PFSK-1 (cell line): ENCODE data around the gene SRP54. TPM values are rescaled to one million over a fixed set of nuclear protein-coding genes. Genes with fewer than 3 reads are reported as not detected.

Source experiments
- FOXP2 ChIP-seq: optimal IDR thresholded peaks from 2 replicates; pipeline ENCODE3; 2011; ENCODE audit warnings: borderline replicate concordance, control low read depth, inconsistent platforms; ENCODE audit not compliant: insufficient read depth; ENCODE audit errors: extremely low read length, extremely low read depth
- POLR2AphosphoS5 ChIP-seq: IDR thresholded peaks from 2 replicates; pipeline ENCODE4 v1.6.1; 2012; ENCODE audit warnings: low read depth, mild to moderate bottlenecking, control low read depth, low read length, moderate library complexity
- SIN3A ChIP-seq: IDR thresholded peaks from 2 replicates; pipeline ENCODE4 v1.6.1; 2012; ENCODE audit warnings: mild to moderate bottlenecking, low read length, moderate library complexity, borderline replicate concordance; ENCODE audit not compliant: insufficient read depth
- TAF1 ChIP-seq: IDR thresholded peaks from 2 replicates; pipeline ENCODE4 v1.6.1; 2012; ENCODE audit warnings: low read length, control low read depth, borderline replicate concordance; ENCODE audit not compliant: insufficient read depth
- polyA plus RNA-seq: library from polyadenylated mRNA; unstranded; fragments of >200 nt; gene quantifications from one replicate; pipeline ENCODE4 v1.2.1, GENCODE V29; 2012; ENCODE audit warnings: low read depth, missing spikeins; ENCODE audit not compliant: insufficient read length
- TF ChIP-seq, protein P1 (sequence below), 2 experiments: IDR thresholded peaks; 2 replicates each; pipeline versions ENCODE4 v1.6.1 to v1.8.0; 2011 to 2012; ENCODE audit warnings: low read depth in 2 of 2, low read length in 2 of 2, control low read depth in 1 of 2, inconsistent platforms in 1 of 2, mild to moderate bottlenecking in 1 of 2, moderate library complexity in 1 of 2; ENCODE audit not compliant: insufficient read depth in 1 of 2

Gene SRP54
- 17.2 TPM for polyA plus RNA-seq

DNA sequence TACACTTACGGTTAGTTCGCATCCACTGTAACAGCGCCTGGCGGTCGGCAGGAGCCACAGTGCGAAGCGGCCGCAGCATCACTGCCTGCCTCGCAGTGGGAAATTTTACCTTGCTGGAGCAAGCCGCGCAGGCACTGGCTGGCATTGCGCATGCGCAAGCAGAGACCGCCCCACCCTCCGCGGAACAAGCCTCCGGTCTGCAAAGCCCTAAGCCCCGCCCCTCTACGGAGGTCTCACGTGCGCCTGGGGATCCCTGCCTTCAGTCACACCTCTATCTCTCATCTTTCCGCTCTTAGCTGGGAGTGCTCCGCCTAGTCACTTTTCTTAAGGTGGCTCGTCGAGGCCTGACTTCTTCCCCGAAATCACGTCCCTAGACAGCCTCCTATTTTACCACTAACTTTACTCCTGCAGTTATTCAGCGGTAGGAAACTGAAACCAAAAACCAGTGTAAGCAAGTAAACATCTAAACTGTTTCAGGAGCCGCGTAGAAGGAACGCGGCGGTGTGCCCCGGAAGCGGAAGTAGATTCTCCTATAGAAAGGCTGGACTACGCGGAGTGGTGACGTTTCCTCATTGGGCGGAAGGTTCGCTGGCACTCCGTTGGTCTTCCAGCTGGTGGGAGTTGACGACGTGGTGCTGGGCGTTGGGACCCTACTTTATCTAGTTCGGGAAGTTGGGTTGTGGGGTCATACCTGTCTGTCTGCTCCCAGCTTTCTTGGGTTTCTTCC is at the start of gene SRP54:
Gene SRP54 (plus strand): TSS at position 572 of the 727 bp plus-strand sequence. CDS start 13,718 bp downstream, outside the sequence.
- TF ChIP-seq POLR2AphosphoS5 (peak; percentile 81), FOXP2 (no peak), TAF1 (0 out of 2 replicates have a peak, but pooled peaks have one; percentile 38)

DNA sequence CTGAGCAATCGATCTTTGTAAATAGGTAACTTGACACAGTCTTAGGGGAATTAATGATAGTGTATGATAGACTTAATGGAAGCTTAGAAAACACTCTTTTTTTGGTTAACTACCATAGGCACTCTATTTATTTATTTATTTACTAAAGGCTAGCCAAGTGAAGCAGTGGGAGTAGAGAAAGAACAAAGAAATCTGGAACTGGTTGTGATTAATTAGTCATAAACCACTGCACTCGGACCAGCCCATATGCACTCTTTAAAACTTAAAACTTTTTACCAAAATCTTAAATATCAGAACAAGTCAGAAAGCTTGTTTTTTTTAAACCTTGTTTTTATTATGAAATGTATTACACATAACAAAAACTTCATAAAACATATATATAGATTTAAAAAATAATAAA is 49.5 kb upstream of the SRP54 start:
- TF ChIP-seq TAF1, result no peak
- TF ChIP-seq SIN3A, result no peak

DNA sequence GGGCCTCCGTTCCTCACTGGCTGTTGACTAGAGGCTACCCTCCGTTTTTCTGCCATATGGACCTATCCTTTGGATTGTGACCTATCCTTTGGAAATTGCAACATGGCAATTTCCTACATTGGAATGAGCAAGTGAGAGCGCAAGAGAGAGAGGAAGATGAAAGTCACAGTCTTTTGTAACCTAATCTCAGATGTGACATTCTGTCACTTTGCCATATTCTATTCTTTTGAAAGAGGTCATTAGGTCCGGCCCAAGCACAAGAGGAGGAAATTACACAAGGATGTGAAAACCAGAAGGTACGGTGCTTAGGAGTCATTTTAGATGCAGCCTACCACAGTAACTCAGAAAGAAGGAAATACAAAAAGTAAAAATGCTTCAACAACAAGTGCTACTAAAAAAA is 47.3 kb upstream of the SRP54 start:
- TF ChIP-seq SIN3A (no peak), FOXP2 (no peak)
- TF ChIP-seq, protein P1, sequence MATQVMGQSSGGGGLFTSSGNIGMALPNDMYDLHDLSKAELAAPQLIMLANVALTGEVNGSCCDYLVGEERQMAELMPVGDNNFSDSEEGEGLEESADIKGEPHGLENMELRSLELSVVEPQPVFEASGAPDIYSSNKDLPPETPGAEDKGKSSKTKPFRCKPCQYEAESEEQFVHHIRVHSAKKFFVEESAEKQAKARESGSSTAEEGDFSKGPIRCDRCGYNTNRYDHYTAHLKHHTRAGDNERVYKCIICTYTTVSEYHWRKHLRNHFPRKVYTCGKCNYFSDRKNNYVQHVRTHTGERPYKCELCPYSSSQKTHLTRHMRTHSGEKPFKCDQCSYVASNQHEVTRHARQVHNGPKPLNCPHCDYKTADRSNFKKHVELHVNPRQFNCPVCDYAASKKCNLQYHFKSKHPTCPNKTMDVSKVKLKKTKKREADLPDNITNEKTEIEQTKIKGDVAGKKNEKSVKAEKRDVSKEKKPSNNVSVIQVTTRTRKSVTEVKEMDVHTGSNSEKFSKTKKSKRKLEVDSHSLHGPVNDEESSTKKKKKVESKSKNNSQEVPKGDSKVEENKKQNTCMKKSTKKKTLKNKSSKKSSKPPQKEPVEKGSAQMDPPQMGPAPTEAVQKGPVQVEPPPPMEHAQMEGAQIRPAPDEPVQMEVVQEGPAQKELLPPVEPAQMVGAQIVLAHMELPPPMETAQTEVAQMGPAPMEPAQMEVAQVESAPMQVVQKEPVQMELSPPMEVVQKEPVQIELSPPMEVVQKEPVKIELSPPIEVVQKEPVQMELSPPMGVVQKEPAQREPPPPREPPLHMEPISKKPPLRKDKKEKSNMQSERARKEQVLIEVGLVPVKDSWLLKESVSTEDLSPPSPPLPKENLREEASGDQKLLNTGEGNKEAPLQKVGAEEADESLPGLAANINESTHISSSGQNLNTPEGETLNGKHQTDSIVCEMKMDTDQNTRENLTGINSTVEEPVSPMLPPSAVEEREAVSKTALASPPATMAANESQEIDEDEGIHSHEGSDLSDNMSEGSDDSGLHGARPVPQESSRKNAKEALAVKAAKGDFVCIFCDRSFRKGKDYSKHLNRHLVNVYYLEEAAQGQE (IDR thresholded peaks at IDR 0.05; ENCODE audit: insufficient read depth in 1 of 2, low read depth in 2 of 2, low read length in 2 of 2), result no peak

DNA sequence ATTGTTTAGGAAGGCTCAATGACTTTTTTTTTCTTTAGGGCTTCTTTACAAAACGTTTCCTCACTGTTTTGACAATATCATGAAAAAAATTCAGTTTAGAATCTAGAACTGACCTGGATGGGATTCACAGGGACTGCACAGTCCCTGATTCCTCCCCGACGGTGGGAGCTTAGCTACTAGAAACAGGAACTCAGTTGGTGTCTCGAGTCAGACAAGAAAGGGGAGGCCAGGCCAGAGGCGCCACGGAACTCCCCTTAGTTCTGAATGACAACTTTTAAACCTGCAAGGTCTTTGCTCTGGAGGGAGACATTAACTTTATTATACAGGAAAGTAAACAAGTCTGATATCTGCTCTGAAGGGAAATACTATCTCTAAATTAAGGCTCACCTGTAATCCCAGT is 45.4 kb upstream of the SRP54 start:
- TF ChIP-seq FOXP2 (no peak), TAF1 (no peak), SIN3A (no peak), POLR2AphosphoS5 (no peak)
- TF ChIP-seq, protein P1 (IDR thresholded peaks at IDR 0.05; ENCODE audit: insufficient read depth in 1 of 2, low read depth in 2 of 2, low read length in 2 of 2), result no peak

DNA sequence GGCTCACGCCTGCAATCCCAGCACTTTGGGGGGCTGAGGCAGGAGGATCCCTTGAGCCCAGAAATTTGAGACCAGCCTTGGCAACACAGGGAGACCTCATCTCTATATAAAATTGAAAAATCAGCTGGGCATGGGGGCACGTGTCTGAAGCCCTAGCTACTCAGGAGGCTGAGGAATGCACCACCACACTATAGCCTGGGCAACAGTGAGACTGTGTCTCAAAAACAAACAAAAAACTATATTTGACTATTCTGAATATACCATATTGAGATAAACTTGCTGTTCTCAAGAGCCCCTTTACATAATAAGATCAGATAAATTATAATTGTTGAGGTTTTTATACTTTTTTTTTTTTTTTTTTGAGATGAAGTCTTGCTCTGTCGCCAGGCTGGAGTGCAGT is 44.9 kb upstream of the SRP54 start:
- TF ChIP-seq FOXP2 (no peak), SIN3A (no peak), POLR2AphosphoS5 (no peak), TAF1 (no peak)

DNA sequence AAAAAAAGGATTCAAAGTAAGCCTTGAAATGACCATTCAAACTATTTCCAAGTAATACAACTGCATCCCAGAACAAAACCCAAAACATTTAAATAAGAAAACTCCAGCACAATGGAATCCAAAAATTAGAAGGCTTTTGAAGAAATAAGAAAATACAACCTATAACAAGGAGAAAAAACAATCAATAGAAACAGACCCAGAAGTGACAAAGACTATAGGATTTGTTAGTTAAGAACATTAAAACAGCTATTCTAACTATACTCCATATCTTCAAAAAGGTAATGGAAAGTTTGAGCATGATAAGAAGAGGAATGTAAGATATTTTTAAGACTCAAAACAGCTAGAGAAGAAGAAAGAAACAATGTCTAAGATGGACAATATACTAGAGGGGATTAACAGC is 39.3 kb upstream of the SRP54 start:
- no peak for TF ChIP-seq POLR2AphosphoS5
- TF ChIP-seq FOXP2, result no peak
- TF ChIP-seq, protein P1 (IDR thresholded peaks at IDR 0.05; ENCODE audit: insufficient read depth in 1 of 2, low read depth in 2 of 2, low read length in 2 of 2), result no peak
- TF ChIP-seq TAF1, result no peak
- TF ChIP-seq SIN3A, result no peak

DNA sequence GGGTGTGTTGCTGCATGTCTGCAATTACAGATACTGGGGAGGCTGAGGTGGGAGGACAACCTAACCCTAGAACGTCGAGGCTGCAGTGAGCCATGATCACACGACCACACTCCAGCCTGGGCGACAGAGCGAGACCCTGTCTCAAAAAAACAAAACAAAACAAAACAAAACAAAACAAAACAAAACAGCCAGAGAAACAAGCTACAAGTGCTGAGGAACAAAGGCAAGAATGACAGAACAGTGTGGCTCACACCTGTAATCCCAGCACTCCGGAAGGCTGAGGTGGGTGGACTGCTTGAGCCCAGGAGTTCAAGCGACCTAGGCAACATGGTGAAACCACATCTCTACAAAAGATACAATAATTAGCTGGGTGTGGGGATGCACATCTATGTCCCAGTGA is 38.0 kb upstream of the SRP54 start:
- no peak for TF ChIP-seq SIN3A
- TF ChIP-seq, protein P1 (IDR thresholded peaks at IDR 0.05; ENCODE audit: insufficient read depth in 1 of 2, low read depth in 2 of 2, low read length in 2 of 2), result no peak
- no peak for TF ChIP-seq POLR2AphosphoS5
- no peak for TF ChIP-seq FOXP2
- TF ChIP-seq TAF1, result no peak
